Ishikawa (cell line): ENCODE data around the gene HOXC9.

Source experiments
- CEBPB ChIP-seq: IDR thresholded peaks from 2 replicates; pipeline ENCODE4 v1.6.1; 2012
- EP300 ChIP-seq: IDR thresholded peaks from 2 replicates; pipeline ENCODE4 v1.6.1; 2012; ENCODE audit warnings: borderline replicate concordance
- FOXM1 ChIP-seq: IDR thresholded peaks from 2 replicates; pipeline ENCODE4 v1.6.1; 2012; ENCODE audit warnings: low read depth, borderline replicate concordance
- MAX ChIP-seq: IDR thresholded peaks from 2 replicates; pipeline ENCODE4 v1.6.1; 2012
- NFIC ChIP-seq: IDR thresholded peaks from 2 replicates; pipeline ENCODE4 v1.6.1; 2012
- TAF1 ChIP-seq: IDR thresholded peaks from 2 replicates; pipeline ENCODE4 v1.6.1; 2012; ENCODE audit warnings: low read depth, mild to moderate bottlenecking
- TCF12 ChIP-seq: IDR thresholded peaks from 2 replicates; pipeline ENCODE4 v1.6.1; 2012; ENCODE audit warnings: low read depth
- TEAD4 ChIP-seq: IDR thresholded peaks from 2 replicates; pipeline ENCODE4 v1.6.1; 2012
- ZBTB7A ChIP-seq: IDR thresholded peaks from 2 replicates; pipeline ENCODE4 v1.6.1; 2012; ENCODE audit warnings: low read depth

- TF ChIP-seq TAF1 (no peak), FOXM1 (no peak), TEAD4 (no peak), EP300 (no peak), ZBTB7A (no peak), TCF12 (no peak), NFIC (no peak), CEBPB (no peak), MAX (no peak)
These were observed 11.9 kb downstream of the HOXC9 start for GRCh38 chr12:54011665-54012532.
